ENCODE results near the gene EAF2. TPM values are rescaled to one million over a fixed set of nuclear protein-coding genes. Genes with fewer than 3 reads are reported as not detected.
"Not testable (repeated sequence)": the region's sequence is repeated elsewhere in the genome, so short reads cannot be mapped to it uniquely, and the experiment has no call there.

Gene EAF2
- total and polyA plus RNA-seq, 9 donors: 0.83 to 6.1 (median 2.6) TPM

DNA sequence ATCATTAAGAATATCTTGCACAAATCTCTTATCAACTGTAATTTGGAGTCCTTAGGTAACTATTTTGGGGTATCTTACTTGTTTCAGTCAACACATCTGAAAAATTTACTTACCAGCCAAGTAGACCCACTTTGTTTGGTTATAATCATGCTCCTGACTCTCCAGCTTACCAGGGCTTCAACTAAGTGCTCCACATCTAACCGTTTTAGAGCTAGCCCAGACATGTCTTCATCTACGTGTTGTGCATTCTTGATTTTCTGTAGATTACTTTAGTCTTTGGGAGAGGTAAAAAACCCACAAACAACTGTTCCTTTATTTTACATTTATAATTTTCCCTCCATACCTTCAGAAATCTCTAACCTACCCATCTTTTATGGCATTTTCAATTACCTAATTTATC, 17.2 kb downstream of the EAF2 start:
- Histone ChIP-seq H3K9me3 (no peaks in the 10 kb centered on the region), H3K36me3 (no peaks in the 10 kb centered on the region), H3K27me3 (no peaks in the 10 kb centered on the region), H3K4me1 (ENCODE audit: insufficient read depth) (no peaks in the 10 kb centered on the region), H3K27ac (no peak overlapping the region), H3K4me3 (no peak overlapping the region)
- DNase-seq: no peak
- intact Hi-C loops (cut with DNase I): no loop called here
- TF ChIP-seq, protein P1, sequence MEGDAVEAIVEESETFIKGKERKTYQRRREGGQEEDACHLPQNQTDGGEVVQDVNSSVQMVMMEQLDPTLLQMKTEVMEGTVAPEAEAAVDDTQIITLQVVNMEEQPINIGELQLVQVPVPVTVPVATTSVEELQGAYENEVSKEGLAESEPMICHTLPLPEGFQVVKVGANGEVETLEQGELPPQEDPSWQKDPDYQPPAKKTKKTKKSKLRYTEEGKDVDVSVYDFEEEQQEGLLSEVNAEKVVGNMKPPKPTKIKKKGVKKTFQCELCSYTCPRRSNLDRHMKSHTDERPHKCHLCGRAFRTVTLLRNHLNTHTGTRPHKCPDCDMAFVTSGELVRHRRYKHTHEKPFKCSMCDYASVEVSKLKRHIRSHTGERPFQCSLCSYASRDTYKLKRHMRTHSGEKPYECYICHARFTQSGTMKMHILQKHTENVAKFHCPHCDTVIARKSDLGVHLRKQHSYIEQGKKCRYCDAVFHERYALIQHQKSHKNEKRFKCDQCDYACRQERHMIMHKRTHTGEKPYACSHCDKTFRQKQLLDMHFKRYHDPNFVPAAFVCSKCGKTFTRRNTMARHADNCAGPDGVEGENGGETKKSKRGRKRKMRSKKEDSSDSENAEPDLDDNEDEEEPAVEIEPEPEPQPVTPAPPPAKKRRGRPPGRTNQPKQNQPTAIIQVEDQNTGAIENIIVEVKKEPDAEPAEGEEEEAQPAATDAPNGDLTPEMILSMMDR (IDR thresholded peaks at IDR 0.05): no peak
- 90 to 94% (median 92%) methylated on average over 2 of the region's 2 CpGs for WGBS, 3 donors

DNA sequence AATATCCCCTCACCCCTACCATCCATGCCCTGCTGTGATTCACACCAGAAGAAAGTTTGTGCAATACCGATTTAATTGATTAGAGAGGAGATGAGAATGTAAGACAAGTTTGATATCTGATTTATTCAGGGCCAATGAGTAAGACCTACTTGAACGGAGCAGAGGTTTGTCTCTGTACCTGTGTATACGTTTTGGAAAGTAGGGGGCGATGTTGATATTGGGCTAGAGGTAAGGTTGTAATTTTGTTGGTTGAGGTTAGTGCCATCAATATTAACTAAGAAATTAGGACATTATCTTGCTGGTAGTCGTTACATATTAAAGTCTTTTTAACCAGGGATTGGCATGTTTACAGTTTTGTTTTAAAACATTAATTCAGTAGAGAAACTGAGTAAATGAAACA, 20.5 kb downstream of the EAF2 start:
- no peaks in the 10 kb centered on the region for H3K27me3 ChIP-seq
- H3K4me1 ChIP-seq (ENCODE audit: insufficient read depth): no peaks in the 10 kb centered on the region
- no peak for TF ChIP-seq POLR2A (IDR thresholded peaks at IDR 0.05)
- no peak for TF ChIP-seq EP300 (IDR thresholded peaks at IDR 0.05)
- TF ChIP-seq, protein P1 (IDR thresholded peaks at IDR 0.05): no peak
- no peak overlapping the region for H3K27ac ChIP-seq
- DNase-seq: no peak
- intact Hi-C loops (cut with DNase I): no loop called here
- no peaks in the 10 kb centered on the region for H3K9me3 ChIP-seq
- no peak overlapping the region for H3K4me3 ChIP-seq
- WGBS, 3 donors: 44 to 45% (median 45%) methylated on average over 5 of the region's 5 CpGs
- no peaks in the 10 kb centered on the region for H3K36me3 ChIP-seq

DNA sequence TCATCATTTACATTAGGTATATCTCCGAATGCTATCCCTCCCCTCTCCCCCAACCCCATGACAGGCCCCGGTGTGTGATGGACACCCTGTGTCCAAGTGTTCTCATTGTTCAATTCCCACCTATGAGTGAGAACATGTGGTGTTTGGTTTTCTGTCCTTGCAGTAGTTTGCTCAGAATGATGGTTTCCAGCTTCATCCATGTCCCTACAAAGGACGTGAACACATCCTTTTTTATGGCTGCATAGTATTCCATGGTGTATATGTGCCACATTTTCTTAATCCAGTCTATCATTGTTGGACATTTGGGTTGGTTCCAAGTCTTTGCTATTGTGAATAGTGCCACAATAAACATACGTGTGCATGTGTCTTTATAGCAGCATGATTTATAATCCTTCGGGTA, 22.8 kb downstream of the EAF2 start:
- H3K27me3 ChIP-seq; H3K36me3 ChIP-seq; H3K4me1 ChIP-seq (ENCODE audit: insufficient read depth); H3K4me3 ChIP-seq; H3K9me3 ChIP-seq; H3K27ac ChIP-seq; DNase-seq; intact Hi-C loops (cut with DNase I): not testable (repeated sequence)
- 78 to 91% (median 85%) methylated on average over 4 to 5 of the region's 5 CpGs for WGBS, 3 donors

DNA sequence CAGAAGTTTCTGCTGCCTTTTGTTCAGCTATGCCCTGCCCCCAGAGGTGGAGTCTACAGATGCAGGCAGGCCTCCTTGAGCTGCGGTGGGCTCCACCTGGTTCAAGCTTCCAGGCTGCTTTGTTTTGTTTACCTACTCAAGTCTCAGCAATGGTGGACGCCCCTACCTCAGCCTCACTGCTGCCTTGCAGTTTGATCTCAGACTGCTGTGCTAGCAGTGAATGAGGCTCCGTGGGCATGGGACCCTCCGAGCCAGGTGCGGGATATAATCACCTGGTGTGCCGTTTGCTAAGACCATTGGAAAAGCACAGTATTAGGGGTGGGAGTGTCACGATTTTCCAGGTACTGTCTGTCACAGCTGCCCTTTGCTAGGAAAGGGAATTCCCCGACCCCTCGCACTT, 28.2 kb downstream of the EAF2 start:
- H3K27me3 ChIP-seq; H3K4me1 ChIP-seq (ENCODE audit: insufficient read depth); H3K27ac ChIP-seq; H3K4me3 ChIP-seq; H3K36me3 ChIP-seq; H3K9me3 ChIP-seq; DNase-seq; intact Hi-C loops (cut with DNase I): not testable (repeated sequence)
- 95 to 99% (median 95%) methylated on average over 9 of the region's 9 CpGs for whole genome bisulfite sequencing, 3 donors

DNA sequence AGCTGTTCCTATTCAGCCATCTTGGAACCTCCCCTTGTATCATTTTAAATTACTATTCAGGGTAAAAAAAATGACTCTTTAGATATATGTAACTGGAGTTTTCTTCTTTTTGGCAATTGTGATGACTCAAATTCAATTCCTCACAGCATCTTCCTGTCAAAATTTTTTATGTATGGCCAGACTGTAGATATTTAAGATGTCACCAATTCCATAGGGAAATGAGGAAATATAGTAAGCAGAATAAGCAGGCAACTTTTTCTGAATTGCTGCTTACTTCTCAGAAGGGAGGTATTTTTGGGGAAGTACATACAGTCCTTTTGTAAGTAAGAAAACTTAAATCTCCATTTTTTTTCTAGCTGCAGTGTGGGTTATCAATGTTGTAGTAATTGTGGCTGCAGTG, 28.8 kb downstream of the EAF2 start:
- no peaks in the 10 kb centered on the region for H3K4me1 ChIP-seq (ENCODE audit: insufficient read depth)
- no peak for TF ChIP-seq EP300 (IDR thresholded peaks at IDR 0.05)
- TF ChIP-seq, protein P1 (IDR thresholded peaks at IDR 0.05): no peak
- no peak for TF ChIP-seq POLR2A (IDR thresholded peaks at IDR 0.05)
- H3K4me3 ChIP-seq: no peak overlapping the region
- H3K27ac ChIP-seq: no peak overlapping the region
- intact Hi-C loops (cut with DNase I): no loop called here
- peaks cover 0 to 8% of the 10 kb centered on the region in 2 donors for H3K9me3 ChIP-seq
- no peak for DNase-seq
- no peaks in the 10 kb centered on the region for H3K36me3 ChIP-seq
- H3K27me3 ChIP-seq: no peaks in the 10 kb centered on the region

DNA sequence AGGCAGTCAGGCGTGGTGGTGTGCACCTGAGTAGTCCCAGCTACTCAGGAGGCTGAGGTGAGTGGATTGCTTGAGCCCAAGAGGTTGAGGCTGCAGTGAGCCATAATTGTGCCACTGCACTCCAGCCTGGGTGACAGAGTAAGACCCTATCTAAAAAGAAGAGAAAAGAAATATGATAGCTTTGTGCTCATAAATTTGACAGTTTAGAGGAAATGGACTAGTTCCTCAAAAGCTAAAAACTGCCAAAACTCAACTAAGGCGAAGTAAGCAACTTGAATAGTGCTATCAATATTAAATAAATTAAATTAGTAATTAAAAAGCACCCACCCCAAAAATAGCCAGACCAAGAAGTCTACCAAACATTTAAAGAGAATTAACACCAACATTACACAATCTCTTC, 34.7 kb downstream of the EAF2 start:
- WGBS, 3 donors: 92 to 95% (median 94%) methylated on average over 2 of the region's 2 CpGs
- intact Hi-C loops (cut with DNase I): no loop called here
- Histone ChIP-seq H3K4me1 (ENCODE audit: insufficient read depth) (no peaks in the 10 kb centered on the region), H3K4me3 (no peak overlapping the region), H3K27ac (no peak overlapping the region), H3K27me3 (no peaks in the 10 kb centered on the region), H3K36me3 (no peaks in the 10 kb centered on the region), H3K9me3 (no peaks in the 10 kb centered on the region)
- TF ChIP-seq POLR2A (IDR thresholded peaks at IDR 0.05): no peak
- TF ChIP-seq, protein P1 (IDR thresholded peaks at IDR 0.05): no peak
- no peak for TF ChIP-seq EP300 (IDR thresholded peaks at IDR 0.05)
- no peak for DNase-seq
